Suppressor macrophage treated with lipopolysaccharide for 1 hour (primary cell): Measurements from ENCODE around the gene SLC38A11.
"Not testable (repeated sequence)": the region's sequence is repeated elsewhere in the genome, so short reads cannot be mapped to it uniquely, and the experiment has no call there.

Experiments used
- DNase-seq, 3 donors: peaks; one replicate each; pipeline ENCODE4 v3.0.0-alpha.2; 2020 to 2022

The SLC38A11 gene, protein sequence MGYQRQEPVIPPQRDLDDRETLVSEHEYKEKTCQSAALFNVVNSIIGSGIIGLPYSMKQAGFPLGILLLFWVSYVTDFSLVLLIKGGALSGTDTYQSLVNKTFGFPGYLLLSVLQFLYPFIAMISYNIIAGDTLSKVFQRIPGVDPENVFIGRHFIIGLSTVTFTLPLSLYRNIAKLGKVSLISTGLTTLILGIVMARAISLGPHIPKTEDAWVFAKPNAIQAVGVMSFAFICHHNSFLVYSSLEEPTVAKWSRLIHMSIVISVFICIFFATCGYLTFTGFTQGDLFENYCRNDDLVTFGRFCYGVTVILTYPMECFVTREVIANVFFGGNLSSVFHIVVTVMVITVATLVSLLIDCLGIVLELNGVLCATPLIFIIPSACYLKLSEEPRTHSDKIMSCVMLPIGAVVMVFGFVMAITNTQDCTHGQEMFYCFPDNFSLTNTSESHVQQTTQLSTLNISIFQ

DNA sequence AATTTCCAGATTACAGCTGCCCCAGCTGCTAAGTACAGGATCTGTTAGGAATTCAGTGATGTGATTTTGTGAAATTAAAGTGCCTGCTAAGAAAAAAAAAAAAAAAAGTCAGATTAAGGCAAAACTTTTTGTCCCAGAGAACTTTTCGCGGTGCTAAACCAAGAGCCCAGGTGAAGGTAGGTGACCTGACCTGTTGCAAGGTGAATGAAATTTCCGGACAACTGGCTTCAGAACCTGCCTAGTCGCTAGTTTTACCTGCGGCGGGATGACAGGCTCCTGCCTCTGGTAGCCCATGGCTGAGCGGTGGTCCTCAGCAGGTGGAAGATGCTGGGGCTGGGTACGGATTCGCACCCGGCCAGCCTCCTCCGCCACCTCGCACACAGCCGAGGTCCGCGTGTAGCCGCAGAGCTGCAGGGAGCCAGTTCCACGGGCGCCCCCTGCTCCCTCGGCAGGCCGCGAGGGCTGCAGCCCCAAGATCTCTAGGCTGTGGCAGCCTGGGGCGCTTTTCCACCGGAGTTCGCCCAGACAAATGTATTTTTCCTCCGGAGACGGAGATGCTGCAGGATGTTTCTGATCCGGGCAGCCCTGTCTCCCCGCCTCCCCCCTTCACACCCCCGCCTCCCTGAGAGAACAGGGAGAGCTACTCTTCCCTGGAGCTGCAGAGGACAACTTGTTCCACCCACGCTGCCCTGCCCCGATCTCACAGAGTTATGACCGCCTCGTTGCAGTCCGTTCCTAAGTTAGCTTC, at the start of gene SLC38A11:
TSS of gene SLC38A11 (minus strand) at position 572 of the 748 bp plus-strand sequence. CDS start at position 294, 278 bp downstream.
- peak in 1 of 3 donors; percentile 25 for DNase-seq

DNA sequence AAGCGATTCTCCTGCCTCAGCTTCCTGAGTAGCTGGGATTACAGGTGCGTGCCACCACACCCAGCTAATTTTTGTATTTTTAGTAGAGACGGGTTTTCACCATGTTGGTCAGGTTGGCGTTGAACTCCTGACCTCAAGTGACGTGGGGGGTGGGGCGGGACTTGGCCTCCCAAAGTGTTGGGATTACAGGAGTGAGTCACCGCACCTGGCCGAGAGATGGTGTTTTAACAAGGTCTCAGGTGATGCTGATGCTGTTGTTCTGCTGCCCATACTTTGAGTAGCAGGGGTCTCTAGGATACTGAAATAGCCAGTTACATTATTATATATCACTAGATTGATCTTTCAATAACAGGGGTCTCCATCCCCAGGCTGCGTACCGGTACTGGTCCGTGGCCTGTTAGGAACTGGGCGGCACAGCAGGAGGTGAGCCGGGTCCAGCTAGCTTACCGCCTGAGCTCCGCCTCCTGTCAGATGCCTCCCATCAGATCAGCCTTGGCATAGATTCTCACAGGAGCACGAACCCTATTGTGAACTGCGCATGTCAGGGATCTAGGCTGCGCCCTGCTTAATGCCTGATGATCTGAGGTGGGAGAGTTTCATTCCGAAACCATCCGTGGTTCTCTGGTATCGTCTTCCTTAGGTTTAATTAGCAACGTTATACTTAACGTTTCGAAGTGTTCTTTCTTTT, 48.3 kb upstream of the SLC38A11 start:
- DNase-seq, result no peak

DNA sequence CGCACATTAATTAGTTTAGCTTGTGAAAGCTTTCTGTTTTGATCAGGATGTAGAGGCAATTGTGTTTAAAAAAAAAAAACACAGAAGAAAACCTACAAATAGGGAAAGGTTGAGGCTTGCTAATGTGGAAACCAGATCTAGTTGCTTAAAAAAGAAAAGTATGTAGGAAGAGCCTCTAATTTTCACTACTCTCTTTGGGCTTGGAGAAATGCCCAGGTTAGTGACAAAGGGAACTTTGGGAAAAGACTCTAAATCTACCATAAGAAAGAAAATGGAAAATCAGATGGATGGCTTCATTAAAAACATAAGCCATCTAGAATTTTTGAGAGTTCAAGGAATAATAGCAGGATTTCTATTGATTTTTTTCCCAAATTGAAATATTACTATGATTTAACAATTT, 47.3 kb upstream of the SLC38A11 start:
- no peak for DNase-seq

DNA sequence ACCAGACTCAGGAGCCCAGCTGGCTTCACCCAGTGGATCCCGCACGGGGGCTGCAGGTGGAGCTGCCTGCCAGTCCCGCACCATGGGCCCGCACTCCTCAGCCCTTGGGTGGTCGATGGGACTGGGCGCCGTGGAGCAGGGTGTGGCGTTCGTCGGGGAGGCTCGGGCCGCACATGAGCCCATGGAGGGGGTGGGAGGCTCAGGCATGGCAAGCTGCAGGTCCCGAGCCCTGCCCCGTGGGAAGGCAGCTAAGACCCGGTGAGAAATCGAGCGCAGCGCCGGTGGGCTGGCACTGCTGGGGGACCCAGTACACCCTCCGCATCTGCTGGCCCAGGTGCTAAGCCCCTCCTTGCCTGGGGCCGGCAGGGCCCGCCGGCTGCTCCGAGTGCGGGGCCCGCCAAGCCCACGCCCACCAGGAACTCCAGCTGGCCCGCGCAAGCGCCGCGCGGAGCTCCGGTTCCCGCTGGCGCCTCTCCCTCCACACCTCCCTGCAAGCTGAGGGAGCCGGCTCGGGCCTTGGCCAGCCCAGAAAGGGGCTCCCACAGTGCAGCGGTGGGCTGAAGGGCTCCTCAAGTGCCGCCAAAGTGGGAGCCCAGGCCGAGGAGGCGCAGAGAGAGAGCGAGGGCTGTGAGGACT, 39.5 kb upstream of the SLC38A11 start:
- not testable (repeated sequence) for DNase-seq

GRCh38 chr2:164993287-164994016, 38.1 kb upstream of the SLC38A11 start:
- no peak for DNase-seq

DNA sequence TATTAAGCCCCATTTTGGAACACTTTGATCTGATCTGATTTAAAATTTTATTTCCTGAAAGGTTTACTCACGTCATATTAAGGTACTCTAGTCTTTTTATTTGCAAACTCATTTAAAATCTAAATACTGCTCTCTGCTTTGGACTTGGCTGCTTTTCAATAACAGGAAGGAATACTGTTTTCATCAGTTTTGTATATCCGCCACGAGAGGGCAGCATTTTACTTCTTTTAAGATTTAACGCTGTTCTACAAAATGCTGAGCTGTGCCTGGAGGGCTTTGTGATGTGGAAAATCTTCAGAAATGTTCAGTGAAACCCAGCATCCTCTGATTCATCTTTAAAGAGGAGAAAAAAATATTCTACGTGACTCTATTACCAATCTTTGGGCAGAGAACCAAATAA, 37.5 kb upstream of the SLC38A11 start:
- DNase-seq, result peak; percentile 77 to 85 (median 80)

GRCh38 chr2:164992093-164992454, 36.7 kb upstream of the SLC38A11 start:
- not testable (repeated sequence) for DNase-seq

DNA sequence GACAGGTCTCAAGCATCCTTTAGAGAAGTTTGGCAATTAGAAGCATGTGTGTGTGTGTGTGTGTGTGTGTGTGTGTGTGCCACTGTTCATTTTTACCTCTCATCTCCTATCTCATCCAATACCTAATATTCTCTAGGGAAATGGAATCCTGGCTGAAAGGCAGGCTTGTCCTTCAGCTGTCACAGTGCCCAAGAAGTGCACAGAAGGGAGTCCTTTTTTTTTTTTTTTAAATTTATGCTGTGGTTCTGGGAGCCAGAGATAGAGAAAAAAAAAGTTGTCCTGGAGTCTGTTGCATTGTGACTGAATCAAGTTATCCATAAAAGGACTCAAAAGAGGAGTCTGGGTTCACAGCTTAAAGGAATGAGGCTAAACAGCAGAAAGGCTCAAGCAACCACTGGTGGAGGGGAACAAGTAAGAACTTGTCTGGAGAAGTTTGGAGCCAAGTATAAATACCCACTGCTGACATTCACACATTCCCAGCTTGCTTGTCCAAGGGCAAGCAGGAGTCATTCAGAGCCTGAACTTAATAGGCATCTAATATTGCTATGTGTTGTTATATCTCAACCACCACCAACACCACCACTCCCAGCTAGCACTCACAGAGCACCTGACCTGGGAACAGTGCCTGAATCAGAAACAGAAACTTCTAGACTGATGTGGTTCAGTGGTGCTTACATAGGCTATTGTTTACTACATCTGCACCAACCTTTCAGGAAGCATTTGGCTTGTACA, 36.2 kb upstream of the SLC38A11 start:
- DNase-seq, result not testable (repeated sequence)

DNA sequence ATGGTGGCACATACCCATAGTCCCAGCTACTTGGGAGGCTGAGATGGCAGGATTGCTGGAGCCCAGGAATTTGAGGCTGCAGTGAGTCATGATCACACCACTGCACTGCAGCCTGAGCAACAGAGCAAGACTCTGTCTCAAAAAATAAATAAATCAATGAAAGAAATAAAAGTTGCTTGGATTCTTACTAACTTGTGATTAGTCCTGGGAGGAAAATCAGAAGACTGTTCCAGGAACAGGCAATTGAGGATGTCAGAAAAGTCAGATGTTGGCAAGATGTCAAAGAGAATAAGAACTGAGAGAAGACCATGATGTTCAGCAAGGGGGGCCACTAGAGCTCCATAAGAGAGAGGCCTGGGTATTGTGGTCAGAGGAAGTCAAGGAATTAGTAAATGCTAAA, 35.6 kb upstream of the SLC38A11 start:
- not testable (repeated sequence) for DNase-seq

DNA sequence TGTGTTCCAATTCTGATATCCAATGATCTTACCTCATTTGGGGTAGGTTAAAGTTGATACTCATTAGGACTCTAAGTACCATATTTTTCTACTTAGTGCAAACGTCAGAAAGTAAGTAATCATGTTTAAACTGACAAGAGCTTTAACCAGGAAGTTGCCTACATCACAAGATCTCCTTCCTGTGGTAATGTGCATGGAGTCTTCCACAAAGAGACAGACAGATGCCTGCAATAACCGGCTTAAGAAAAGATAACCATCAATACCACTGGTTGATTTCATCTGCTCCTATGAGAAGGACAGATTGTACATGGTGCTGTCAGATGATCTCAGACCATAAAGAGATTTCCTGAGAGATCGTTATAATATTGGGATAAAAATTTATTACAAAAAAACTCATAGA, 33.5 kb upstream of the SLC38A11 start:
- DNase-seq, result not testable (repeated sequence)

GRCh38 chr2:164986027-164986426, 30.7 kb upstream of the SLC38A11 start:
- not testable (repeated sequence) for DNase-seq

GRCh38 chr2:164984428-164984827, 29.1 kb upstream of the SLC38A11 start:
- DNase-seq, result no peak

- no peak for DNase-seq
Measured at GRCh38 chr2:164981217-164981990, 26.1 kb upstream of the SLC38A11 start.

- peak; percentile 12 to 55 (median 50) for DNase-seq
Measured at GRCh38 chr2:164980688-164981087, 25.4 kb upstream of the SLC38A11 start.

GRCh38 chr2:164979113-164979512, 23.8 kb upstream of the SLC38A11 start:
- DNase-seq, result no peak

- DNase-seq, result not testable (repeated sequence)
Measured at GRCh38 chr2:164976875-164977470, 21.6 kb upstream of the SLC38A11 start.

DNA sequence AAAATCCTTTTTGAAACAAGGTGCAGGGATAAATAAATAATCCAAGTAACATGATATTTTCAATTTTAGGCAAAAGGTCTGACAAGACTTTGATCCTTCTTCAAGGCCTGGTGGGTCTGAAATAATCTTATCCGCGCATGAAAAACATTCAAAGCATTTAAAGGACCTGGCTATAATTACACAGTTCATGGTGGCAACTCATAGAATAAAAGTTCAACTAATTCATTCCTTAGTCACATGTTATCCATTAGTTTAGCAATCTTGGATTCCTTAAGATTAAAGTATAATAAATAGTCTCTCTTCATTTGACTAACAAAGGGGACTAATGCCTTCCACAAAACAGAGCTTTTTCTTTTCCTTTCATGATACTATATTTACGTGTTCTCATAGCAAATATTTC, 21.0 kb upstream of the SLC38A11 start:
- DNase-seq, result no peak

DNA sequence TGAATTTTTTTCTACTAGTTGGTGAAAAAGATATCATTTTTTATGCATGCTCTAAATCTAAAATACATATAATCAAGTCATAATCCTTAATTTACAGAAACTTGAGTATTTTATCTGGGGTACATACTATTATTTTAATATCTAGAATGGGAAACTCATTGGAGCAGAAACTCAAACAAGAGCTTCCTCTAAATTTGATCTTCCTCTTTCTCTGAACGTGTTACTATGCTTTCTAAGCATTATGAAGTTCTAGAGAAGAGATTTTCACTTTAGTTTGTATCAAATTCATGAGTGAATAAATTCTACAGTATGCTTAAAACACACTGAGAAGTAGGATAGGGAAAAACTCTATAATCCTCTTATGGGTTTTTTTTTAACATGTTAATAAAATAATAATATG, 20.6 kb upstream of the SLC38A11 start:
- peak; percentile 37 to 67 (median 40) for DNase-seq

DNA sequence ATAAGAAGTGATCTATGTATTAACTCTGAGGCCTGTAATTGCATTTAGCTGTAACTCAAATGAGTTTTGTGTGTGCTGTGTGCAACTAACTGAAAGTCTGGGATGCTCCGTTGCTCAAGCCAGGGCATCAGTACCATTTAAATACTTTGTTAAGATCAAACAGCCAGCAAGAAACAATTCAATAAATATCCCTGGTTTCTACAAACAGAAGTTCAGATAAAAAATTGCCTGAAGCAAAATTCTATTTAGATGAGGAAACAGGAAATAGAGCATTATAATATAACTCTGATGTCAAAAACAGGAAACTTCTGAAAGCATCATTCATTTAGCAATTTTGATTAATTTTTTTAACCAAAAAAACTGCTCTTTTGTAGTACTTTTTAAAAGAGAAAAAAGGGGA, 18.9 kb upstream of the SLC38A11 start:
- DNase-seq, result peak in 1 of 3 donors; percentile 17

DNA sequence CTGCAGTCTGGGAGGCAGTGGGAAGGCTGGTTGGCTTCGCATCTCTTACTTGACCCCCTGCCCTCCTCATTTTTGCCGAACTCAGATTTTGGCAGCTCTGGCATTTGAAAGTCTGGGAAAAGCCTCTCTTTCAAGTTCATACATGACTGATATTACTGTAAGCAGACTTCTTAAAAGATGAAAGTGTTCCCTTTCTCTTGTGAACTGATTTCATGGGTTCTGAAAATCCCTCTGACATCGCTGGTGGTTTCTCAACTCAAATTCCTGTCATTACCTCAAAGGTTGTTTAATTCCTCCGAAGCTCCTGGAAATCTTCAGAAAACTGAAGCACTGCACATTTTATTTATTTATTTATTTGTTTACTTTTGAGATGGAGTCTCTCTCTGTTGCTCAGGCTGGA, 16.9 kb upstream of the SLC38A11 start:
- no peak for DNase-seq
